Left lobe of liver (tissue), 2 donors: ENCODE measurements around the gene IFT43. TPM values are rescaled to one million over a fixed set of nuclear protein-coding genes. Genes with fewer than 3 reads are reported as not detected.
A peak's percentile ranks its signal among the peaks of the same experiment; 100 is the strongest.

Experiments
- ATAC-seq: fragments of 200-7000 bp; cut with Tn5 transposase; one replicate; pipeline ENCODE4 v1.9.1; 2020; ENCODE audit warnings: mild to moderate bottlenecking, moderate library complexity
- DNase-seq: peaks from one replicate; pipeline ENCODE4 v3.0.0-alpha.2; 2020; ENCODE audit warnings: low spot score
- total RNA-seq: library from RNA; stranded (reverse); gene quantifications from one replicate; pipeline ENCODE4 v1.2.1, GENCODE V29; 2021
- donor health status: DM: no; HTN: no; CAD: no; lungs with moderate emphysema.
- donor health status: DM: no; HTN: yes; CAD: no.

The IFT43 gene
- total RNA-seq, 1 donor from 2014 or later = 13.7 TPM

GRCh38 chr14:75979648-75980565 lies 5.7 kb upstream of the IFT43 start:
- ATAC-seq (no peak), DNase-seq (no peak)

GRCh38 chr14:75980856-75981255 lies 4.7 kb upstream of the IFT43 start:
- no peak for ATAC-seq
- no peak for DNase-seq

GRCh38 chr14:75981426-75982265 lies 3.9 kb upstream of the IFT43 start, which contains the start of gene TGFB3:
Gene TGFB3 (minus strand): TSS chr14:75981995. CDS start chr14:75980893, 1,102 bp downstream.
- ATAC-seq (peak; percentile 67), DNase-seq (peak; percentile 76)

- peak; percentile 87 for DNase-seq
- ATAC-seq = peak; percentile 78
These were observed 3.1 kb upstream of the IFT43 start for GRCh38 chr14:75982266-75983018.

GRCh38 chr14:75983019-75983358 lies 2.6 kb upstream of the IFT43 start:
- no peak for DNase-seq
- no peak for ATAC-seq

DNA sequence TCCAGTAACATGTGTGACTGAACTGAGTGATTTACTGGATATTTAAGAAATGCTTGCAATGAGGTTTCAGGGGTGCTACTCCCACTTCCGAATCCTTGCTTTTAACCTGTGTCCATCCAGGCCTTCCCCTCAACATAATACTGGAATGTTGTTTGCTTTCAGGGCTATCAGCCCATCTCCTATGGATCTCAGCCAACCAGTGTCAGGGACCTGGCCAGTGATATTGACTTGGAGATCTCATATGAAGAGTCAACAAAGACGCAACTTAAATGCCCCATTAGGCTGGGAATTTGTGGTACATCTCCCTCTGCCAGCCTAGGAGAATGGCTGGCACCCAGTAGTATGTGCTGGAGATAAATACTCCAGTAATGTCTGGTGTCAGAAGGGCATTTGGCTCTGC lies 889 bp upstream of the IFT43 start:
- DNase-seq (peak; percentile 72), ATAC-seq (peak; percentile 23)

GRCh38 chr14:75986439-75986765 lies 839 bp downstream of the IFT43 start:
- DNase-seq (no peak), ATAC-seq (no peak)

- DNase-seq (no peak), ATAC-seq (no peak)
These were observed 1.8 kb downstream of the IFT43 start for GRCh38 chr14:75987201-75987970.

GRCh38 chr14:75989134-75989533 lies 3.6 kb downstream of the IFT43 start:
- ATAC-seq (peak; percentile 60), DNase-seq (peak; percentile 83)

DNA sequence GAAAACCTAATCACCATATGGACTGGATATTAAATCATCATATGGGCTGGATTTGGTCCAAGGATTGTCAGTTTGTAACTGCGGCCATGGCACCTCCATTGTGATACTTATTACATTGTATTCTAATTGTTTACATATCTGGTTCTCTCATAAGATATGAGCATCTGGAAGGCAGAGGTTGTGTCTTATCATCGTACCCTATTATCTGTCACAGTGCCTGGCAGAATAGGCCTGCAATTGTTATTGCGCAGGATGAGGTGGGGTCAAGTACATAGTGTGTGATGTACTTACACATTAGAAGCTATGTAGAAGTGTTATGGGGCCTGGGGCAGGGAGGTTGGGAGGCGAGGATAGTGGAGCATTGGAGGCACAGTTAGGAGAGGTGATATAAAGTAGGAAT lies 4.7 kb downstream of the IFT43 start:
- ATAC-seq = no peak
- DNase-seq = no peak

DNA sequence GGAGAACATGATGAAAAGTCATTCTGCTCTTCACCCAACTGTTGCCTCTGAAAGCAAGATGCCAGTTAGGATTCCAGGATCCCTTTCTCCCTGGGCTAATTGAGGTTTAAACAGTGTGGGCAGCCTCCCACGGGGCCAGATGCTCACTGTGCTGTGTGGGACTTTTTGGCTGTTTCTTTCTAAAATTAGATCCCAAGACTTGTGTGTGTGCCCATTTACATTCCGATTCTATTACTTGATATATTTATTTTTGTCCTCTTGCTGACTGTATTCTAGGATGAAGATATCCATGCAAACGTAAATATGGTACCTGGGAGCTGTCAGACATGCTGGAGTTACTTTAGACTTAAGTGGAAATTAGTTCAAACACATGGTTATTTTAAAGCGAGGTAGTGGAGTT lies 6.2 kb downstream of the IFT43 start:
- ATAC-seq = no peak
- DNase-seq = no peak

- ATAC-seq = no peak
- no peak for DNase-seq
These were observed 8.0 kb downstream of the IFT43 start for GRCh38 chr14:75993567-75994041.

- DNase-seq = no peak
- ATAC-seq = peak; percentile 42
These were observed 9.9 kb downstream of the IFT43 start for GRCh38 chr14:75995372-75996041.

DNA sequence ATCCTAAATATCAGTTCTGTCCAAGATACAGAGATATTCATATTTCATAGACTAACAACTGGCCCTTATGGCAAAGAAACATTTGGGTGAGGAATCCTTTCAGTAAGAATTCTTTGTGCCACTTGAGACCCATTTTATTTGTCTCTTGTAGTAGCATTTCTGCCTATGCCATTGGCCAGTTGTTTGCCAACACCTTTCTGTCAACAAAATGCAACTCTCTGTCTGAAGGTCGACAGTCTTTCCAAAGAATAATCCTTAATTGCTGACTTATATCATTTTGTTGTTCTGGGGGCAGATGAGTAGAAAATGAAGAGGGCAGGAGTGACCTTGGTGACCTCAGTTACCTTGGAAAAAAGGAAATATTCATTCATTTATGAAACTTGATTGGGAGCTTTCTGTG lies 10.9 kb downstream of the IFT43 start:
- DNase-seq = no peak

DNA sequence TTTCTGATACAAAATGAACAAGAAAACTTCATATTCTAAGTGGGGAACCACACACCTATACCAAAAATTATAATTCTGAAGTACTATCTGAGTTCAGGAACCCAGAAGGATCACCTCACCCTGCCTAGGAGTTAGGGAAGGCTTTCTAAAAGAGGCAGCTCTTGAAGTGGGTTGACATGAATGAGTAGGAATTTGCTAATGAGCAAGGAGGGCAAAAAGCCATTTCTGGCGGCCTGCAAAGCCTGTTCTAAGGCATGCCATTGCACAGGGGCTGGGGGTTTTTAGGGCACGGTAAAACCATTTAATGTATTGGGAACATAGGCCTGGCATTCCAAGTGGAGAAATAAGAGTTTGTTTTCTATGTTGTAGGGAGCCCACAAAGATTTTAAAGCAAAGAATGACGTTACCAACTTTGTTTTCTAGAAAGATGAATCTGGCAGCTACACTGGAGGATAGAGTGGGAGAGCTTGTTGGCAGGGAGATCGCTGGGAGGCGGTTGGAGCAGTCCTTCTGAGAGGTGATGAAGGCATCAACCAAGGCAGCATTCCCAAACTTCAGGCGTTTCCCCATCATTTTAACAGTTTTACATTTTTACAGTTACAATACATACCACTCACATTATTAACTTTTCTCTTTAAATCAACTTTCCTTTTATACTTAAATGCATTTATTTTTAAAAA lies 14.1 kb downstream of the IFT43 start:
- no peak for ATAC-seq
- no peak for DNase-seq

More for the DNA sequence above, 10.9 kb downstream of the IFT43 start:
- peak; percentile 52 for ATAC-seq

- ATAC-seq = no peak
- DNase-seq = no peak
These were observed 16.8 kb downstream of the IFT43 start for GRCh38 chr14:76002383-76002782.

- no peak for ATAC-seq
- DNase-seq = no peak
These were observed 20.7 kb downstream of the IFT43 start for GRCh38 chr14:76006253-76006652.

DNA sequence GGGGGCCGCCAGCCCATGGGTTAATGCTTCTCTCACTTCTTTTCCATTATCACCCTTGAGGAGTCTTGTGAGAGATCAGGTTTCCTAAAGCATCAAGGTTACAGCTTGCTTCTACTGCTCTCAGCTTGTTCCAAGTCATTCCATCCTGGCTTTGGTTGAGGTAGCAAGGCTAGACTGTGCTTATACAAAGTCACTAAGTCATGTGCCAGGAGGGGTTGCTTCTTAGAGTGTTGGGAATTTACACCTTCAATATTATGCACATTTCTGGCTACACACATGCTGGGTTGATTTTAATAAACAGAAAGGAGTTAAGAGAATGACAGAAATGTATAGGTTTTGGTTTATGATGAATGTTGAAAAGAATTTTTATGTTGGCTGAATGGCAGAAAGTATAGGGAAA lies 21.8 kb downstream of the IFT43 start:
- DNase-seq (no peak), ATAC-seq (no peak)

DNA sequence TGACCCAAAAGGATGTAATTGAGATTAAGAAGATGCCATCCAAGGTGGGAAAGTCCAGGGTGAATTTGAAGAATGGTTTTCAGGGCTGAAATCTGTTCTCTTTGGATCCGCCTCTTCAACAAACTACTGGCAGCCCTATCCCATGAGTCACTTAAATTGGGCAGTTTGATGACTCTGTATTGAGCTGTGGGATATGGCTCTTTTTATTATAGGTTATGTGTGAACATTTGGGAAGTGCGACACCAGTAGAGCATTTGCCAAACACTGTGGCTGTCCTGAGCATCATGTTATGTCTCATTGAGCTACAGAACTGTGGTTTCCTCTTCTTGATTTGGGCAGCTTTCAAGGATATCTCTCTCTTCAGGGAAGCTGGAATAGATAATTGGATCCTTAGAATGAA lies 22.3 kb downstream of the IFT43 start:
- DNase-seq (no peak), ATAC-seq (no peak)
